Right renal cortex interstitium (tissue), 3 donors: ENCODE results near the gene ZNF341. TPM values are rescaled to one million over a fixed set of nuclear protein-coding genes. Genes with fewer than 3 reads are reported as not detected.
"Not testable (repeated sequence)": the region's sequence is repeated elsewhere in the genome, so short reads cannot be mapped to it uniquely, and the experiment has no call there.

Source experiments
- DNase-seq, 3 donors: peaks; one replicate each; pipeline ENCODE4 v3.0.0-alpha.2; 2013; ENCODE audit warnings: low read depth in 3 of 3, low spot score in 2 of 3
- polyA plus RNA-seq, 3 donors: library from polyadenylated mRNA; unstranded; fragments of 120-200 nt; gene quantifications; one replicate each; pipeline ENCODE4 v1.2.1, GENCODE V29; 2013; ENCODE audit not compliant: insufficient read length in 3 of 3

ZNF341 gene
- polyA plus RNA-seq, 3 donors, result 2.5 to 2.8 (median 2.5) TPM

DNA sequence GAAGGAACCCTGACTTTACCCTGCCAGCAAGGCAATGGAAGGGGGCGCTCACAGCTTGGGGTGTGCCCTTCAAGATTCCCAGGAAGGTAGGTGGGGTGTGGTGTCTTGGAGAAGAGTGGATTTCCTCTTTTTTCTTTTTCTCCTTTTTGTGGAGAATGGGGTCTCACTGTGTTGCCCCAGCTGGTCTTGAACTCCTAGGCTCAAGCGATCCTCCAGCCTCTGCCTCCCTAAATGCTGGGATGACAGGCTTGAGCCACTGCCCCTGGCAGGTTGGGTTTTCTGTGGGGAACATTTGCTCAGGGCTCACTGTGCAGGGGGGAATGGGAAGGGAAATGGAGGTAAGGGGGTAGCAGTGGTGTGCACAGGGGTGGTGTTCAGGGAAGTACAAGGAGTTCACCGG lies 4.0 kb upstream of the ZNF341 start:
- DNase-seq, result no peak

DNA sequence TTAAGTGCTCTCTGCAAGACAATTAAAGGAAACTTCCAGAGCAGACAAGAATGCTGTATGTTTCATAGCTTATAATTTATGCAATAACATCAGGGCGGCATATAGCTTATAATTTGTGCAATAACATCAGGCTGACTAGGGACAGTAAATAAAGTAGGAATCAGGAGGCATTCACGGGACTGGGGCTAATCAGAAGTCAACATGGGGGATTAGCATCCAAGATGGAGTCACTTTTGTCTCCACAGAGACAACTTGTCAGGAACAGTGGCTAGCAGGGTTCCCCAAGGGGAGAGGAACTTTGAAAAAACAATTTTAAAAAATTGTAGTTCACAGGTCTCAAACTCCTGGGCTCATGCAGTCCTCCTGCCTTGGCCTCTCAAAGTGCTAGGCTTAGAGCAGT lies 3.3 kb upstream of the ZNF341 start:
- no peak for DNase-seq

DNA sequence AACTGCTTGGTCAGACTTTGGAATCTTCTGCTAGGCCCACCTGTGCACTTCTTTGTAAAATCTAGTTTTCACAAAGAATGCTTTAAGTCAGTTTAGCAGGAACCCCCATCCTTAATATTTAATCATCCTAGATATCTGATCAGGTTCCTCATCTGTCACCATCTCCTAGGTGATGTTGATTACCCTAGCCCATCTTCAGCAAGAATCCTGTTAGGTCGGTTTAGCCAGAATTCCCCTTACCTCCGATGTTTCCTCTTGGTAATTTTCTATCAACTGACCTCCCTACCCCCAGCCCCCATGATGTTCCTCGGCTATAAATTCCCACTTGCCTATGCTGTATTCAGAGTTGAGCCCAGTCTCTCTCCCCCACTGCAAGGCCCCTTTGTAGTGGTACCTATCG lies 2.7 kb upstream of the ZNF341 start:
- no peak for DNase-seq

DNA sequence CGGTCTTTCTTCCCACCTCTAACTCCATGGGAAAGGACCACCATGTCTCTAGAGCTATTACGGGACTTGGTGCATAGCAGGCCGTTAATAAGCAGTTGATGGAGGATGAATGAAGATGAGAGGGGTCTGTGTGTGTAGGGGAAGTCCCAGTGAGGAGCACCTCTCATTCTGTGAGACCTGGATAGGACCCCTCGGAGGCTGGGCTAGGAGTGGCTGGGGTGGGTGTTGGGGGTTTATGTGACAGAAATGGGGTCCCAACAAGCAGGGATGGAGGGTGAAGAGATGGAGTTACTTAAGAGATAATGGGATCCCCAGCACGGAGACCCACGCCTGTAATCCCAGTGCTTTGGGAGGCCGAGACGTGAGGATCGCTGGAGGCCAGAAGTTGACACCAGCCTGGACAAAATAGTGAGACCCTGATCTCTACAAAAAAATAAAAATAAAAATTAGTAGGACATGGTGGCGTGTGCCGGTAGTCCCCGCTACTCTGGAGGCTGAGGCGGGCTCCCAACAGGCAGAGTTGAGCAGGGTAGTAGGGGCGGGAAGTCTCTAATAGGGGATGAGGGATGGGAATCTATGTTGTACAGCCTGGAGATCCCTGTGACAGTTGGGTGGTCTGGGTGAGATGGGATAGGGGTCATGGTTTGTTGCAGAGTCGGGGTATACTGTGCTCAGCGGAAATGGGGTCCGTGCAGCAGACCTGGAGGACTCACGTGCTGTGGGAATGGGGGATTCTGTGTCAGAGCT lies 677 bp upstream of the ZNF341 start:
- DNase-seq, result no peak

DNA sequence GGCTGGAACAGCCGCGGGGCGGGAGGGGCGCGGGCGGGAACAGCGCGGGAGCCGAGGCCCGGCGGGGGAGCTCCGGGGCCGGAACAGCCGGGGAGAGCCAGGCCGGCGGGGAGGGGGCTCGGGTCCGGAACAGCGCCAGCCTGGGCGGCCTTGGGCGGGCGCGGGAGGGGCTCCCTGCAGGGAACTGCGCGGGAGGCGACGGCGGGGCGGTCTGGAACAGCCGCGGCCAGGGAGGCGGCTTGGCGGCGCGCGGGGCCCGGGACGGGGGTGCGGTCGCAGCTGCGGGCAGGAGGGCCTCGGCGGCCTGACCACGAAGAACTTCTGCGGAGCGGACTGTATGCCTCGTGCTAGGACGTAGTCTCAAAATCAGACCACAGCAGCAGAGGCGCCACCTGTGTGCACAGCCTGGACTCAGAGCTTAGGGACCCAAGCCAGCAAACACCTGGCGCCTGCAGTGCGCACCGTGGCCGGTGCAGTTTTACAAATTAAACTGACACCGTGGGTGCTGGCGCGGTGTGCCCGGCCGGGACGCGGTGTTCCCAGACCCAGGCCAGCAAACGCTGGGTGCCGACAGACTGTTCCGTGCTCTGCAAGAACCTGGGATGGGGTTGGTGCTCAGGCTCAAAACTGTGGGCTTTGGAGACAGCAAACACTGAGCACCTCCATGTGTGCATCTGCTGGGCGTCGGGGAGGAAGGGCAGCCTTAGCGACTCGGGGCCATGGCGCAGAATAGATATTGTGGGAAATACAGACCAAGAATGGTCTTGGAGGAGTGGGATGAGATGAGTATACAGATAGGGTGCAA lies 572 bp downstream of the ZNF341 start:
- DNase-seq, result peak in 2 of 3 donors; percentile 53 to 75

DNA sequence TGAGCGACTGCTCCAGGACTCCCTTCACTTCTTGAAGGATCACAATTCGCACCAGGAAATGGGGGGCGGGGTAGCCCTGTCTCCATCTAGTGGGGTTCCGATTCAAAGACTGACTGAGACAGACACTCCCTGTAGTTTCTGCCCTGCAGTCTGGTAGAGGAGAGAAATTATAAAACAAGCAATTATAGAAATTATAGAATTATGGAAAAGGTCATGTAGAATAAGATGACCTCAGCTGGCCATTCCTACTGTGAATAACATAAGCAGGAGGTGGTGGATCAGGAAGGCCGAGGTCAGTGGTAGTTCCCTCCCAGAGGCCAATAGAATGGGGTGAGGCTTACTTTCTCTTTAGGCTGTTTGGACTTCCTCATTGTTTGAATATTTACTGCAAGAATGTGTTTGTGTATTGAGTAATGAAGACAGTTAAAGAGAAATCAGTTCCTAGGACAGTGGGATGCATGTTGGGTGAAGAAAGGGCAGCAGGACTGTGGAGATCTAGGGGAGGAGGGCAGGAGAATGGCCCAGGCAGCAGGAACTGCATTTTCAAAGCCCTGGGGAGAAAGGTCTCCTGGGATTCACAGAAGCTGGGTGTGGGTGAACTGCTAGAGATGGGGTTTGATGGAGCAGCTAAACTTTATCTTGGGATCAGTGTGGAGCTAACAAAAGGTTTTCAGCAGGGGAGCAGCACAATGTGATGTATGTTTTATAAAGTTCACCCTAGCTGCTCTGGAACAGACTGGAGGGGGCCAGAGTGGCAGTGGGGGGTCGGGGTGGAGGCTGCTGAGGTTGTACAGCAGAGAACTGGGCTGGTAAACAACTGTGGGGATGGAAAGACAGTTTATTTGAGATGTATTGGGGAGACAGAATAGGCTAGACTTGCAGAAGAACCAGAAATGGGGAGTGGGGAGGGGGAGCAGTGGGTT lies 2.1 kb downstream of the ZNF341 start:
- peak in 1 of 3 donors; percentile 23 for DNase-seq

DNA sequence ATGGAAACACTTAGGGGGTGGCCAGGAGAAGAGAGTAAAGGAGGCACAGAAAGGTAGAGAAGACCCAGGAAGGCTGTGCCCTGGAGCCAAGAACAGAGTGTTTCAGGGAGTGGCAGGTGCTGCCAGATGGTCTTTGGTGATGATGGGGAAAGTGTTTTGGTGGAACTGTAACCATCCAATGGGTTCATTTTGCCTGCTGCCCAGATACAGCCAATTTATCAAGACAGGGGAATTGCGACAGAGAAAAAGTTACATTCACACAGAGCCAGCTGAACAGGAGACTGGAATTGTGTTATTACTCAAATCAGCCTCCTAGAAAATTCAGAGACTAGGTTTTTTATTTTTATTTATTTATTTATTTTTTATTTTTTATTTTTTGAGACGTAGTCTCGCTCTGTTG lies 5.2 kb downstream of the ZNF341 start:
- DNase-seq, result no peak

DNA sequence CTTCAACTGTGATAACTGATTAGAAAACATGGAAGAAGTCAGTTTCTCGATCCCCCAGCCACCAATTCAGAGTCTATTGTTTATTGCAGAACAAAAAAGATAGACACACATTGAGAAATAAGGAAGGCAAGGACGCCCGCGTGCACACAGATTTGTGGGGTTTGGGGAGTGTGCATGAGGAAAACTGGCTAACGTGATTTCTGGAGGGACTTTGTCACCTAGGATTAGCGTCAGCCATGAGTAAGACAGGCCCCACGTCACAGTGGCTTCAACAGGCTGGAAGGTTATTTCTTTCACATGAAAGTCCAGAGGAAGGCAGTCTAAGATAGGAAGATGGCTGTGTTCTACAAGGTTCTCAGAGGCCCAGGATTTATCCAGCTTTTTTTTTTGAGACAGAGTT lies 7.7 kb downstream of the ZNF341 start:
- no peak for DNase-seq

DNA sequence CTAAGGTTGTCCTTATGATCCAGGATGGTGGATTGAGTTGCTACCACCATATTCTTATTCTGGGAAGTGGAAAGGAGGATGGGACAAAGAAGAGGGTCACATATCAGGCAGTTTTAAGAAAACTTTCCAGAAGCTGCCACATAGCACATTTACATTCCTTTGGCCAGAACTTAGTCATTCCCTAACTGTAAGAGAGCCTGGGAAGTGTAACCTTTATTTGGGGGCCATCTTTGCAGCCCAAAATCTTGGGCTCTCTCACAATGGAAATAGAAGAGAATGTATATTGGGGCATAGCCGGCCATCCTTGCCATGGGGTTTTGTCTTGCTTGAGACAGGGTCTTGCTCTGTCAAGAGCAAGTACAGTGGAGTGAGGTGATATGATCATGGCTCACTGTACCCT lies 8.4 kb downstream of the ZNF341 start:
- DNase-seq, result no peak

DNA sequence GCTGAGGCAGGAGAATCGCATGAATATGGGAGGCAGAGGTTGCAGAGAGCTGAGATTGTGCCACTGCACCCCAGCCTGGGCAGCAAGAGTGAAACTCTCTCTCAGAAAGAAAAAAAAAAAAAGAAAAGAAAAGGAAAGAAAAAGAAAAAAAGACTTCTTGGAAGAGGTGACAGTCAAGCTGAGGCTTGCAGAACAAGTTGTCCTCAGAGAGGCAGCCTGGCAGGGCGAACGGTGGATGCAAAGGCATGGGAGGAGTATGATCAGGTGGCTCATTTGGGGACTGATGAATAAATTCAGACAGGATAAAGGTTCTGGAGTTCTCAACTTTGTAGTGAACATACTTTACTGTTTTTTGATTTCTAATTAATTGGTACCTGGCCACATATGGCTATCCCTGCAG lies 12.4 kb downstream of the ZNF341 start:
- no peak for DNase-seq

DNA sequence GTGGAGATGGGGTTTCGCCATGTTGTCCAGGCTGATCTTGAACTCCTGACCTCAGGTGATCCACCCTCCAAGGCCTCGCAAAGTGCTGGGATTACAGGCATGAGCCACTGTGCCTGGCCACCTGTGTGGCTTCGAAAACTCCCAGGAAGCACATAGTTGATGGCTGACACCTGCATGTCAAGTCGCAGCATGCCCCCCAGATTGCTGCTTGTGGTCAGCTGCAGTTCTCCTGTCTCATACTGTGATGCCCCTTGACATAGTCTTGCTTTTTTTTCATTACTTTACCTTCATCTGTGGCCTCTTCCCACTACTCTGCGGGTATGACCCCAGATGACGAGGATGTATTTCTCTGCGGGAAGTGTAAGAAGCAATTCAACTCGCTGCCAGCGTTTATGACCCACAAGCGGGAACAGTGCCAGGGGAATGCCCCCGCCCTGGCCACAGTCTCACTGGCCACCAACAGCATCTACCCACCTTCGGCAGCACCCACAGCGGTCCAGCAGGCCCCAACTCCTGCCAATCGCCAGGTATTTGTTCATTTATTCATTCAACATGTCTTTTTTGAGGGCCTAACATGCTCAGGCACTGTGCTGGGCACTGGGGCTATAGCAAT lies 13.1 kb downstream of the ZNF341 start:
- no peak for DNase-seq

DNA sequence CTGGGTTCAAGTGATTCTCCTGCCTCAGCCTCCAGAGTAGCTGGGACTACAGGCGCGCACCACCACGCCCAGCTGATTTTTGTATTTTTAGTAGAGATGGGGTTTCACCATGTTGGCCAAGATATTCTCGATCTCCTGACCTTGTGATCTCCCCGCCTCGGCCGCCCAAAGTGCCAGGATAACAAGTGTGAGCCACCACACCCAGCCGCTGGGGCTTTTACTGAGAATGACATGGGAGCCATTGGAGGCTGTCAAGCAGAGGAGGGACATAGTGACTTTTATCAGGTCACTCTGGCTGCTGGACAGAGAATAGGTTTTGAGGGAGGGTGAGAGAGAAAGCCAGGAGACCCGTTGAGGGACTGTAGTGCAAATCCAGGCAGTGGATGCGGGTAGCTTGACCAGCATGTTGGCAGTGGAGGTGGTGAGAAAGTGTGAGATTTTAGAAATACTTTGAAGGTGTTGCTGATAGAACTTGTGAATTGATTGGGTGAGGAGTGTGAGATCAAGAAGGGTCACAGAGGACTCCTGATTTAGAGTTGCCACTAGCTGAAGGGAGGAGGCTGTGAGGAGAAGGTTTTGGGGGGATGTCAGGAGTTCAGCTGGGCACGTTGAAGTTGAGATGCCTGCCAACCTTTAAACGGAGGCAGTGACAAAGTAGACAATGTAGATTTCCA lies 14.7 kb downstream of the ZNF341 start:
- no peak for DNase-seq

DNA sequence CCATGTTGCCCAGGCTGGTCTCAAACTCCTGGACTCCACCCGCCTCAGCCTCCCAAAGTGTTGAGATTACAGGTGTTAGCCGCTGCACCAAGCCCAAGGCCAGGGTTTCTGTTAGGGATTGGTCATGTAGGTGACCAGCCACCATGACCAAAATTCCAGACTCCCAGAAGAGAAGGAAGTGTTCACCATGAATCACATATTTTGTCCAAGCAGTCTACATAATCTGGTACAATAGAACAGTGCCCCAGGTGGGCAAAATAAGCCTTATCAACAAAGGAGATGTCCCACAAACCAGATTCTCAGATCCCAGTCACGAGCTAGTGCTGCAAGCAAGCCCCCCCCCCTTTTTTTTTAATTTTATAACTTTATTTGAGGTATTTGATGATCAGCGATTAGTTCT lies 20.0 kb downstream of the ZNF341 start:
- DNase-seq, result no peak

DNA sequence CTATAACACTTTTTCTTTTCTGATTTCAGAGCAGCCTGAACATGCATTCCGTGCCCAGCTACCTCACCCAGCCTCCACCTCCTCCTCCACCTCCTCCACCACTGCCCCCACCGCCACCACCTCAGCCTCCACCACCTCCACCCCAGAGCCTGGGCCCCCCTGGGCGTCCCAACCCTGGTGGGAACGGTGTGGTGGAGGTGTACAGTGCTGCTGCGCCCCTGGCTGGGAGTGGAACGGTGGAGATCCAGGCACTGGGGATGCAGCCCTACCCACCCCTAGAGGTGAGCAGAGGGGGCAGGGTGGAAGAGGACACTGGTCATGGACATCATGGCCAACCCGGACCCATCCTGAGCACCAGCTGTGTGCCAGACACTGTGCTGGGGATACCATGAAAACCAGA lies 21.3 kb downstream of the ZNF341 start:
- no peak for DNase-seq

DNA sequence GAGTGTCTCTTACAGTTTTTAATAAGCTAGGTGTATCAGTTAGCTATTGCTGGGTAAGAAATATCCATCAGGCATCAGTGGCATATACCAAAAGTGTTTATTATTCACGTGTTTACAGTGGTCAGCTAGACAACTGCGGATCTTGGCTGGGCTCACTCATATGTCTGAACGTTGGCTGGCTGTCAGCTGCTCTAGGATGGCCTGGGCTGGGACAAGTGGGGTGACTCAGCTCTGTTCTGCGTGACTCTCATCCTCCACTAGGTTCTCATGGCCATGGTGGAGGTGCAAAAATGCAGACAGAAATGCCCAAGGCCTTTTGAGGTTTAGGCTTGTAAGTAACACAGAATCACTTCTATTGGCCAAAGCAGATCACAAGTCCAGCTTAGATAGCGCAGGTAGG lies 22.0 kb downstream of the ZNF341 start:
- no peak for DNase-seq

DNA sequence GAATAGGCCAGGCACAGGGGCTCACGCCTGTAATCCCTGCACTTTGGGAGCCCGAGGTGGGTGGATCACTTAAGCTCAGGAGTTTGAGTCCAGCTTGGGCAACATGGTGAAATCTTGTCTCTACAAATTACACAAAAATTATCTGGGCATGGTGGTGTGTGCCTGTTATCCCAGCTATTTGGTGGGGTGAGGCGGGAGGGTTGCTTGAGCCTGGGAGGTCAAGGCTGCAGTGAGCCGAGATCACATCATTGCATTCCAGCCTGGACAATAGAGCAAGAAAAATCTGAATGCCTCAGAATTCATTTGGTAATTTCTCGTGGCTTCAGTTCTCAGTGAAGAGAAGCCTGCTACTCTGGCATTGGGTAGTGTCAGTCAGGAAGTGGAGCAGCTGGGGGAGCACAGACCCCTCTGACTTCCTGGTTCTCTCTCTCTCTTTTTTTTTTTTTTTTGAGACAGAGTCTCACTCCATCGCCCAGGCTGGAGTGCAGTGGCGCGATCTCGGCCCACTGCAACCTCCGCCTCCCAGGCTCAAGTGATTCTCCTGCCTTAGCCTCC lies 24.2 kb downstream of the ZNF341 start:
- DNase-seq, result not testable (repeated sequence)

DNA sequence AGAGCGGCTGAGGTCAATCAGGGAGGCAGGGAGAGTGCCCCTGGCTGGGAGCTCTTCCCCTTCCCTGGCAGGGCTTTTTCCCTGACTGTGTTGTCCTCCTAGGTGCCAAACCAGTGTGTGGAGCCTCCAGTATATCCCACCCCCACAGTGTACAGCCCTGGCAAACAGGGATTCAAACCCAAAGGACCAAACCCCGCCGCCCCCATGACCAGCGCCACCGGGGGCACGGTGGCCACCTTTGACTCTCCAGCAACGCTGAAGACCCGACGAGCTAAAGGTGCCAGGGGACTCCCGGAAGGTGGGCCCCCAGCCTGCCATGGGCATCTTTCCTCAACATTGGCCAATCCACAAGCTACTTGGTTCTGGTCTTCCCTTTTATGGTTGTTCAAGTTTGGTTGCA lies 25.2 kb downstream of the ZNF341 start:
- no peak for DNase-seq

DNA sequence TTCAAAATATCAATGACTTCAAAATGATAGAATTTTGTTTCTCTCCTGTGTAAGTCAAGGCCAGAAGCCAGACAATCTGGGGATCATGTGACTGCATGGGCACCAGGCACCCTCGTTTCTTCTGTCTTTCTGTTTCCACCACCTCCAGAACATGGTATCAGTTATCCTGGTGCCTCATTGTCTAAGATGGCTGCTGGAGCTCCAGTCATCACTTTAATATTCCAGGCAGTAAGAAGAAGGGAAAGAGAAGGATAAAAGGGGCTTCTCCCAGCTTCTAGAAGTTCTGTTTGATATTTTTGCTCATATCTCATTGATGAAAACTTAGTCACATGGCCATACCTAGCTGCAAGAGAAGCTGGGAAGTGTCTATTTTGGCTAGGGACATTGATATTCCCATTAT lies 25.7 kb downstream of the ZNF341 start:
- DNase-seq, result no peak

DNA sequence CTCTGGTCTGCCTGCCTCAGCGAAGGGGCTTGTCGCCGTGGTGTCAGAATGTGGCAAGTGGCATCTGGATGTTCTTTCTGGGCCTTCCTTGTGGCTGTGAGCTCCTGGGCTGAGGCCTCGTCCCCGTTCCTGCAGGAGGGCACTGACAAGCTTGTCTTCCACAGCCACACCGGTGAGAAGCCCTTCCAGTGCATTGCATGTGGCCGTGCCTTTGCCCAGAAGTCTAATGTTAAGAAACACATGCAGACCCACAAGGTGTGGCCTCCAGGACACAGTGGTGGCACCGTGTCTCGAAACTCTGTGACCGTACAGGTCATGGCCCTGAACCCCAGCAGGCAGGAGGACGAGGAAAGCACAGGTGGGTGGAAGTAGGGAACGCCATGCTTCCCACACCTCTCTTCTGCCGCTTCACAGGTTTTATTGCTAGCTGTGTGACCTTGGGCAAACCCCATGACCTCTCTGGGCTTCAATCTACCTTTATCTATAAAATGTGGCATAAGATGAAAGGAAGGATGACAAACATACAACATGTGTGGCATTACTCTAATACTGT lies 30.0 kb downstream of the ZNF341 start:
- no peak for DNase-seq

DNA sequence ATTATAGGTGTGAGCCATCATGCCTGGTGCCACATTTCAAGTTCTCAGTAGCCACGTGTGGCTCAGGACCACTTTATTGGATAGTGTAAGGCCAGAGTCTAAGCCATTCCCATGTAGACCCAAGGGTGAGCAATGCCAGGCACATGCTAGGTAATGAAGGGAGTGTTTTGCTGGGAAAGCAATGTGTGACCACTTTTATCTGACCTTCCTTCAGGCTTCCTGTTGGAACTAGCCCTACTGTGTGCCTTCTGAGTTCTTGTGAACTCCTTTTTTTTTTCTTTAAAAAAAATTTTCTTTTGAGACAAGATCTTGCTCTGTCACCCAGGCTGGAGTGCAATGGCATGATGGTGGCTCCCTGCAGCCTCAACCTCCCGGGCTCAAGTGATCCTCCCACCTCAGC lies 33.3 kb downstream of the ZNF341 start:
- no peak for DNase-seq
